Measurements from ENCODE around the gene CDC42BPB. TPM values are rescaled to one million over a fixed set of nuclear protein-coding genes. Genes with fewer than 3 reads are reported as not detected.

Gene CDC42BPB
- total RNA-seq, 1 experiment from 2014 or later: 103 TPM

DNA sequence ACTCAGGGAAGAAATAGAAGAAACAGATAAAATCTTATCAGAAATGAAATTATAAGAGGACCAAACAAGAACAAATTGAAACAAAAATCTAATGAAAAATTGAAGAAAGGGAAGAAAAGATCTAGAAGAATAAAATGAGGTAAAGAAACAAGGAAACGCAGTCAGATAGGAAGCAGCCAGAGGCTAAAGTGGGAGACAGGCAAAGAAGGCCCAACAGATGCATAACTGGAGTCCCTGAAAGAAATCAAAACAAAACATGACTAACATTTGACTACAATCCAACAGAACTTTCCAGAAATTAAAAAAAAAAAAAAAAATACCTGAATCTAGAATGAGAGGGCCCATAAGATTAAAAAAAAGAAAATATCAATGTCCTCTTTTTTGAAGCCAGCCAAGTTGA lies 69.3 kb downstream of the CDC42BPB start:
- Histone ChIP-seq H3K4me2 (ENCODE audit: insufficient read depth, insufficient read length, low read length) (no peak overlapping the region), H3K27ac (ENCODE audit: insufficient read length, low read depth, low read length) (no peak overlapping the region), H2AK5ac (ENCODE audit: insufficient read length, low read length) (no peak overlapping the region), H3K56ac (ENCODE audit: insufficient read length, low read depth, low read length) (no peak overlapping the region), H3K27me3 (ENCODE audit: insufficient read depth, low read length) (no peaks in the 10 kb centered on the region), H3K79me2 (ENCODE audit: insufficient read depth, low read length) (no peaks in the 10 kb centered on the region), H3K4ac (ENCODE audit: low read depth, low read length) (no peak overlapping the region), H2BK15ac (ENCODE audit: low read depth, low read length) (no peak overlapping the region), H3K23me2 (ENCODE audit: insufficient read length, low read depth, low read length, poor library complexity, severe bottlenecking) (no peaks in the 10 kb centered on the region), H3K23ac (ENCODE audit: insufficient read length, low read depth, low read length) (no peak overlapping the region), H3K4me1 (ENCODE audit: insufficient read depth, low read length) (no peaks in the 10 kb centered on the region), H4K91ac (ENCODE audit: insufficient read length, low read depth, low read length) (no peak overlapping the region), H3K9me3 (ENCODE audit: control insufficient read depth, low read depth, low read length) (no peaks in the 10 kb centered on the region), H4K20me1 (ENCODE audit: control insufficient read depth, insufficient read depth, insufficient read length) (no peaks in the 10 kb centered on the region), H3K14ac (ENCODE audit: insufficient read depth, low read length) (no peak overlapping the region), H2BK120ac (ENCODE audit: low read depth, low read length, poor library complexity, severe bottlenecking) (no peak overlapping the region), H2AFZ (ENCODE audit: low read length) (no peak overlapping the region), H2BK12ac (ENCODE audit: insufficient read length, low read depth, low read length) (no peak overlapping the region), H3K79me1 (ENCODE audit: insufficient read depth, low read depth, low read length, poor library complexity, severe bottlenecking) (no peaks in the 10 kb centered on the region), H3K9ac (ENCODE audit: extremely low read depth, insufficient read length, low read length) (no peak overlapping the region), H3K18ac (ENCODE audit: insufficient read length, low read depth, low read length) (no peak overlapping the region), H3T11ph (ENCODE audit: low read length) (no peak overlapping the region), H2BK20ac (ENCODE audit: low read depth, low read length, poor library complexity, severe bottlenecking) (no peak overlapping the region), H2BK5ac (ENCODE audit: insufficient read length, low read length) (no peak overlapping the region), H4K5ac (ENCODE audit: insufficient read length, low read depth, low read length) (no peak overlapping the region), H4K8ac (replicated peaks; ENCODE audit: insufficient read length, low read depth, low read length) (no peak overlapping the region)
- DNase-seq: no peak
- Mint-ChIP-seq H3K27ac (peak overlapping the region in 1 of 3 experiments; percentile 5; a peak in 1 of 7 replicates), H3K9me3 (peaks cover 18 to 21% of the 10 kb centered on the region in 2 experiments), H3K27me3 (ENCODE audit: low read depth) (no peaks in the 10 kb centered on the region; the same call in 1 of the 2 replicates), H3K36me3 (ENCODE audit: insufficient read depth in 1 of 3, low read depth in 3 of 3) (peaks cover 50 to 85% (median 83%) of the 10 kb centered on the region in 3 experiments), H3K4me3 (no peak overlapping the region), H3K4me1 (peaks cover 0 to 6% of the 10 kb centered on the region in 2 experiments; a peak in 3 of 4 replicates)
- no CpG with 5 or more reads among the region's 1 CpG for WGBS (ENCODE audit: extremely low coverage, insufficient read length, low lambda C conversion rate)
- TF ChIP-seq, protein P1, sequence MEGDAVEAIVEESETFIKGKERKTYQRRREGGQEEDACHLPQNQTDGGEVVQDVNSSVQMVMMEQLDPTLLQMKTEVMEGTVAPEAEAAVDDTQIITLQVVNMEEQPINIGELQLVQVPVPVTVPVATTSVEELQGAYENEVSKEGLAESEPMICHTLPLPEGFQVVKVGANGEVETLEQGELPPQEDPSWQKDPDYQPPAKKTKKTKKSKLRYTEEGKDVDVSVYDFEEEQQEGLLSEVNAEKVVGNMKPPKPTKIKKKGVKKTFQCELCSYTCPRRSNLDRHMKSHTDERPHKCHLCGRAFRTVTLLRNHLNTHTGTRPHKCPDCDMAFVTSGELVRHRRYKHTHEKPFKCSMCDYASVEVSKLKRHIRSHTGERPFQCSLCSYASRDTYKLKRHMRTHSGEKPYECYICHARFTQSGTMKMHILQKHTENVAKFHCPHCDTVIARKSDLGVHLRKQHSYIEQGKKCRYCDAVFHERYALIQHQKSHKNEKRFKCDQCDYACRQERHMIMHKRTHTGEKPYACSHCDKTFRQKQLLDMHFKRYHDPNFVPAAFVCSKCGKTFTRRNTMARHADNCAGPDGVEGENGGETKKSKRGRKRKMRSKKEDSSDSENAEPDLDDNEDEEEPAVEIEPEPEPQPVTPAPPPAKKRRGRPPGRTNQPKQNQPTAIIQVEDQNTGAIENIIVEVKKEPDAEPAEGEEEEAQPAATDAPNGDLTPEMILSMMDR (conservative IDR thresholded peaks at IDR 0.05): no peak

Data from H9 (cell line).